Erythroblast (primary cell): Measurements from ENCODE around the gene PCBP3.

ENCODE experiments used
- GATA1 ChIP-seq: IDR thresholded peaks from 2 replicates; pipeline ENCODE4 v1.6.1; 2011; ENCODE audit warnings: low read depth, mild to moderate bottlenecking, control low read depth, low read length, moderate library complexity
- POLR2A ChIP-seq: IDR thresholded peaks from 2 replicates; pipeline ENCODE4 v1.6.1; 2011; ENCODE audit warnings: mild to moderate bottlenecking, low read length

GRCh38 chr21:45598666-45599065 is 44.9 kb upstream of the PCBP3 start:
- TF ChIP-seq POLR2A (no peak), GATA1 (no peak)
